Stimulated activated CD4-positive, alpha-beta T cell treated with anti-CD3 and anti-CD28 coated beads, TNF-alpha, amount 100 ng/mL, for 4 hours (primary cell): ENCODE measurements around the gene PSD.
A peak's percentile ranks its signal among the peaks of the same experiment; 100 is the strongest.
"Not testable (repeated sequence)": the region's sequence is repeated elsewhere in the genome, so short reads cannot be mapped to it uniquely, and the experiment has no call there.

Source experiments
- DNase-seq, 3 experiments: peaks; one replicate each; pipeline ENCODE4 v3.0.0-alpha.2; 2020; ENCODE audit warnings: low read depth in 3 of 3

Gene PSD

GRCh38 chr10:102418622-102419268 lies at the start of gene PSD:
TSS of gene PSD (minus strand) at chr10:102418785. CDS start at chr10:102417038, 1,747 bp downstream.
- no peak for DNase-seq

GRCh38 chr10:102467971-102468438 lies 49.4 kb upstream of the PSD start:
- no peak for DNase-seq

- no peak for DNase-seq
These were observed 48.7 kb upstream of the PSD start for GRCh38 chr10:102467318-102467717.

- no peak for DNase-seq
These were observed 46.9 kb upstream of the PSD start for GRCh38 chr10:102465466-102465865.

GRCh38 chr10:102463983-102464382 lies 45.4 kb upstream of the PSD start:
- DNase-seq, result no peak

- DNase-seq, result no peak
These were observed 44.0 kb upstream of the PSD start for GRCh38 chr10:102462512-102463054.

- peak; percentile 89 to 93 (median 90) for DNase-seq
These were observed 42.8 kb upstream of the PSD start for GRCh38 chr10:102461187-102462054.

GRCh38 chr10:102460836-102461186 lies 42.2 kb upstream of the PSD start:
- no peak for DNase-seq

- DNase-seq, result no peak
These were observed 40.1 kb upstream of the PSD start for GRCh38 chr10:102458656-102459055.

GRCh38 chr10:102457591-102458150 lies 39.1 kb upstream of the PSD start:
- DNase-seq, result no peak

- no peak for DNase-seq
These were observed 37.4 kb upstream of the PSD start for GRCh38 chr10:102455893-102456471.

GRCh38 chr10:102454662-102455487 lies 36.3 kb upstream of the PSD start:
- DNase-seq, result not testable (repeated sequence)

- no peak for DNase-seq
These were observed 34.9 kb upstream of the PSD start for GRCh38 chr10:102453502-102453901.

GRCh38 chr10:102452672-102453340 lies 34.2 kb upstream of the PSD start:
- peak in 1 of 3 experiments; percentile 31 for DNase-seq

GRCh38 chr10:102451105-102451969 lies 32.8 kb upstream of the PSD start, which contains the start of gene C10orf95:
TSS of gene C10orf95 (minus strand) at chr10:102451543. CDS start at chr10:102451093, 450 bp downstream.
- no peak for DNase-seq

- DNase-seq, result peak; percentile 61 to 73 (median 71)
These were observed 32.0 kb upstream of the PSD start for GRCh38 chr10:102450374-102451104.

GRCh38 chr10:102450124-102450373 lies 31.5 kb upstream of the PSD start:
- no peak for DNase-seq

GRCh38 chr10:102449321-102450123 lies 30.9 kb upstream of the PSD start:
- DNase-seq, result peak; percentile 60 to 80 (median 78)
